ENCODE results near the gene PKP2. TPM values are rescaled to one million over a fixed set of nuclear protein-coding genes. Genes with fewer than 3 reads are reported as not detected.

Gene PKP2
- total and polyA plus RNA-seq, 4 donors: 0.91 to 10.4 (median 3.8) TPM

GRCh38 chr12:32828120-32828519 is 68.5 kb downstream of the PKP2 start:
- ATAC-seq (ENCODE audit: insufficient read depth, low FRiP score) (no peak), DNase-seq (no peak)
- no peak overlapping the region for H3K4me3 ChIP-seq
- peak overlapping the region in 1 of 2 donors; percentile 72 for H3K27ac ChIP-seq (ENCODE audit: low read depth in 1 of 2, low read length in 1 of 2)
- no peaks in the 10 kb centered on the region for H3K9me3 ChIP-seq (ENCODE audit: control insufficient read depth in 4 of 4, insufficient read depth in 3 of 4, low read length in 3 of 4)
- no peaks in the 10 kb centered on the region for H3K27me3 ChIP-seq (ENCODE audit: control insufficient read depth in 3 of 3, insufficient read depth in 3 of 3, low read length in 2 of 3)
- H3K36me3 ChIP-seq (ENCODE audit: control insufficient read depth in 4 of 4, insufficient read depth in 4 of 4, low read length in 4 of 4): peaks cover 0 to 2% (median 0%) of the 10 kb centered on the region in 4 donors
- 59 to 84% methylated on average over 1 of the region's 1 CpG for WGBS, 2 donors
- no peak for TF ChIP-seq CTCF (IDR thresholded peaks at IDR 0.05; ENCODE audit: control extremely low read depth, extremely low read depth)
- H3K4me1 ChIP-seq (ENCODE audit: control insufficient read depth in 5 of 5, insufficient read depth in 5 of 5, low read length in 5 of 5): peaks cover 0 to 14% (median 0%) of the 10 kb centered on the region in 5 donors
- no peak overlapping the region for H3K9ac ChIP-seq (ENCODE audit: insufficient read depth in 1 of 2, low read length in 2 of 2)

- no peak overlapping the region for H3K4me3 ChIP-seq
- H3K27ac ChIP-seq (ENCODE audit: low read depth in 1 of 2, low read length in 1 of 2): peak overlapping the region in 1 of 2 donors; percentile 89
- no peak for TF ChIP-seq CTCF (IDR thresholded peaks at IDR 0.05; ENCODE audit: control extremely low read depth, extremely low read depth)
- peaks cover 0 to 14% (median 0%) of the 10 kb centered on the region in 5 donors for H3K4me1 ChIP-seq (ENCODE audit: control insufficient read depth in 5 of 5, insufficient read depth in 5 of 5, low read length in 5 of 5)
- peaks cover 0 to 2% (median 0%) of the 10 kb centered on the region in 4 donors for H3K36me3 ChIP-seq (ENCODE audit: control insufficient read depth in 4 of 4, insufficient read depth in 4 of 4, low read length in 4 of 4)
- ATAC-seq (ENCODE audit: insufficient read depth, low FRiP score) (no peak), DNase-seq (no peak)
- no peaks in the 10 kb centered on the region for H3K27me3 ChIP-seq (ENCODE audit: control insufficient read depth in 3 of 3, insufficient read depth in 3 of 3, low read length in 2 of 3)
- WGBS, 2 donors: 62 to 80% methylated on average over 3 of the region's 3 CpGs
- no peaks in the 10 kb centered on the region for H3K9me3 ChIP-seq (ENCODE audit: control insufficient read depth in 4 of 4, insufficient read depth in 3 of 4, low read length in 3 of 4)
- no peak overlapping the region for H3K9ac ChIP-seq (ENCODE audit: insufficient read depth in 1 of 2, low read length in 2 of 2)
These were observed 69.7 kb downstream of the PKP2 start for GRCh38 chr12:32826807-32827412.

GRCh38 chr12:32824596-32824995 is 72.0 kb downstream of the PKP2 start:
- H3K36me3 ChIP-seq (ENCODE audit: control insufficient read depth in 4 of 4, insufficient read depth in 4 of 4, low read length in 4 of 4): peaks cover 0 to 7% (median 0%) of the 10 kb centered on the region in 4 donors
- DNase-seq (no peak), ATAC-seq (ENCODE audit: insufficient read depth, low FRiP score) (no peak)
- H3K4me3 ChIP-seq: no peak overlapping the region
- peak overlapping the region in 1 of 2 donors; percentile 40 for H3K27ac ChIP-seq (ENCODE audit: low read depth in 1 of 2, low read length in 1 of 2)
- no peaks in the 10 kb centered on the region for H3K27me3 ChIP-seq (ENCODE audit: control insufficient read depth in 3 of 3, insufficient read depth in 3 of 3, low read length in 2 of 3)
- no peak for TF ChIP-seq CTCF (IDR thresholded peaks at IDR 0.05; ENCODE audit: control extremely low read depth, extremely low read depth)
- WGBS, 2 donors: 96 to 98% methylated on average over 1 of the region's 1 CpG
- H3K9me3 ChIP-seq (ENCODE audit: control insufficient read depth in 4 of 4, insufficient read depth in 3 of 4, low read length in 3 of 4): no peaks in the 10 kb centered on the region
- H3K9ac ChIP-seq (ENCODE audit: insufficient read depth in 1 of 2, low read length in 2 of 2): no peak overlapping the region
- H3K4me1 ChIP-seq (ENCODE audit: control insufficient read depth in 5 of 5, insufficient read depth in 5 of 5, low read length in 5 of 5): peaks cover 0 to 13% (median 0%) of the 10 kb centered on the region in 5 donors
